CD4-positive, alpha-beta T cell treated with Interleukin-6 at 100 ng/mL for 8 hours (primary cell): ENCODE data around the gene POPDC3.
"Not testable (repeated sequence)": the region's sequence is repeated elsewhere in the genome, so short reads cannot be mapped to it uniquely, and the experiment has no call there.

Source experiments
- DNase-seq: peaks from one replicate; pipeline ENCODE4 v3.0.0-alpha.2; 2020; ENCODE audit warnings: mixed read lengths, low spot score

The POPDC3 gene

DNA sequence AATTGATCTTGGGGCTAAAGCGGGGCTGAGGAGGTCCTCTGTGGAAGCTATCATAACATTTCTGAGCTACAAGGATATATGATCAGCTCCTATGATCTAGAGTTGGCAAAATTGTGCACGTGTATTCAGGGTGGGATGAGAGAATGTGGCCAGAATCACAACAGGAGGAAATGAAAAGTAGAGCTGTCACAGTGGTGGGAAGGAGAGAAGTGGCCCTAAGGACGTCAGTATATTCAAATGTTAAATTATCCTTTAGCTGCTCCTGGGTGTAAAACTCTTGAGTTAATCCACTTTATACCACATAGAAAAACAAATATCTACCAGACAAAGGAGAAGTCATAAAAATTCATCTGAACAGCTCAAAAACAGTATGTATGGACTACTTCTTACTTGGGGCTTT is 14.8 kb upstream of the POPDC3 start:
- DNase-seq = no peak

DNA sequence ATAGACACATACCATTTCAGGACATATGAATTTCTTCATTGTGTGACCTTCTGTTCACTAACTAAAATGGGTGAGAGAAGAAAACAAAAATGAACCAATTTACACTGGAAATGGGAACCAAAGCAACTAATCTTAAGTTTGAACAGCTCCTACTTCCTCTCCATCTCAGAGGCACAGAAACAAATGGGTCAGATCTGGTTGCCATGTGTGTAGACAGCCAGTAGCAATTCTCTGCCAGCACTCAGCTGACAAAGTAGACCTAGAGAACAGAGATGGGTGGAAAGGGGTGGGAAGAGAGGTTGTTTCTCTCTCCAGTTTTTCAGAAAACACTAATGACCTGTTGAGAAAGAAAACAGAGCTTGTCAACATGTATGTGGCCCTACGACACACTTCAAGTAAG is 14.3 kb upstream of the POPDC3 start:
- no peak for DNase-seq

DNA sequence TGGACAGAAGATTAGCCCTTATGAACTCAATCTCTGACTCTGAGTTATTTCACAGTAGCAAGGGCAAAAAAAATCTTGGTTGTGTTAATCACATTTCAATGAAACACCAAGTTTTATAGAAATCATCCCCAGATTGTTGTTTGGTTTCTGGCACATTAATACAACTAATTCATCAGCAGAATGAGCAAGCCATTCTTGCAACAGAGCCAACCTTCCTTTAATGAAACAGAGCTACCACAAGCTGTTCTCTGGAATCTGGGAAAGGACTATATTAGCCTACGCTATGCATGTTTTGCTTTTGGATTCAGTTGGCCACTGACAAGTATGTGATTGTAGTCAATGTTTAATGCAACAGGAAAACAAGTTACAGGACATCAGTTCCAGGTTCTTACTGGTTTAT is 13.8 kb upstream of the POPDC3 start:
- DNase-seq = no peak

DNA sequence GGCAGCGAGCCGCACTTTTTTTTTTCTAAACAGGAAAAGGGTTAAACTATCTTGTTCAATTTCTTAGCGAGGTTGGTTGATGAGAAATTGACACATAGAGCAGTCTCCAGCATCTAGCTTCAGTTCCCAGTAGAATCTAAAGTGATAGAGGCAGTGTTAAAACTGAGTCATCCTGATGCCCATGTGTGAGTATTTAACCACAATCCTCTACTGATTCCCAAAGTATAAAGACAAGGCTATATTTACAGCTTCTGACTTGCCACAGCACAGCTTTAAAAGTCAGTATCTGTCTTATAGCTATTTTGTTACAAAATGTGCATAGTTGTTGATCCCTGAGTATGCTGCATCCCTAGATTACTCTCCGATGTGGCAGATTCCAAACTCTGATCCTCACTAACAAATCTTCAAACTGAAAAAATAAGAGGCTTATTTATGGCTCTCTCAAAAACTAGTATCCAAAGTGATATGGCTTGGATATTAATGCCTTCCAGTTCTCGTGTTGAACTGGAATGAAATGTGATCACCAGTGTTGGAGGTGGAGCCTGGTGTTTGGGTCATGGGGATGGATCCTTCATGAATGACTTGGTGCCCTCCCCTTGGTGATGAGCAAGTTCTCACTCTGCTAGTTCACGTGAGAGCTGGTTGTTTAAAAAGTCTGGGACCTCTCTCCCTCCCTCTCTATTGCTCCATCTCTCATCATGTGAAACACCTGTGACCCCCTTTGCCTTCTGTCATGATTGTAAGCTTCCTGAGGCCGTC is 13.1 kb upstream of the POPDC3 start:
- DNase-seq = no peak

DNA sequence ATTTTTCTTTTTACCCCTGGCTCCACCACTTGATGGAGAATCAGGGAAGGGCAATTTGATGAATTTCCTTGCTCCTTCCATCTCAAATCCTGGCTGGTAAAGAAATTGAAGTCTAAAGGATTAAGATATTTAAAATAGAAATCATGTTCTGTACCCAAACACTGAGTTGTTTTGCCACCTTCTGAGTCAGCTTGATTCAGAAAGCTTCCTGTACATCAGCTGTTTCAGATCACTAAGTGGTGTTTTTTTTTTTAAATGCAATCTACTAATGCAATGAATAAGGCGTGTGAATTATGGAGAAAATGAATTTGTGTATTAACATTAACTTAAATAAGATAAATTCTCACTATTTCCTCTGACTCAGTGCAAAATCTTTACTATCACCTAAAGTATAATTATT is 11.5 kb upstream of the POPDC3 start:
- no peak for DNase-seq

DNA sequence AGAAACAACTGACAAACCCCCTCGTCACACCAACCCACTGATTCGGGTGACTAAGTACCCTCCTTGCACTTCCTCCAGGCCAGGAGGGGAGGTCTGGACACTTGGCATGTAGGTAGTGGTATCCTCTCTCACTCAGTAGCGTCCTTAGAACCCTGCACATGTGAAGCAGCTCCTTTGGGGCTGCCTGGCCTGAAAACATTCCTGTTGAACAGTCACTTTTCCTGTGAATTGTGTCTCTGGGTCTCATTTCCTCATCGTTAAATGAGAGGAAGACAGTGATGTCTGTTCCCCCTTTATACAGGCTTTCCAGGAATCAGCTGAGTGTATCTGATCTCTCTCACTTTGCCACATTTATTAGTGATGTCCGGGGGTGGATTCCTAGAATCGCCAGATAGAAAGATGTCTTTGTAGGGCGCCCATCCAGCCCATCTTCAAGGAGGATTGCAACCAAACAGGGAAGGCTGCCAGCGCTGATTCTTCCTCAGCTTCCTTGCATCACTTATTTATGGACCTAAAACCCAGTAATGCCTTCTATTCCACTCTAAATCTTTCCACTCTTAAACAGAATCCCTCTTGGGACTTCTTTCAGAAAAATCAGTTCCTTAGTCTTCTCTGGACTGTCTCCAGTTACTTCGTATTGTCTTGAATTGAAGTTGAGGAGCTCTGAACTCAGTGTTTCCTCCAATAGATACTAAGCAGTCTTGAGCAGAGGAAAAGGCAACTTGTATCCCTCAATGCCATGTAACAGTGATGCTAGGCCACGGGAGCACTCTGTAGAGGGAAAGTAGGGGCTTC is 9.4 kb upstream of the POPDC3 start:
- no peak for DNase-seq

DNA sequence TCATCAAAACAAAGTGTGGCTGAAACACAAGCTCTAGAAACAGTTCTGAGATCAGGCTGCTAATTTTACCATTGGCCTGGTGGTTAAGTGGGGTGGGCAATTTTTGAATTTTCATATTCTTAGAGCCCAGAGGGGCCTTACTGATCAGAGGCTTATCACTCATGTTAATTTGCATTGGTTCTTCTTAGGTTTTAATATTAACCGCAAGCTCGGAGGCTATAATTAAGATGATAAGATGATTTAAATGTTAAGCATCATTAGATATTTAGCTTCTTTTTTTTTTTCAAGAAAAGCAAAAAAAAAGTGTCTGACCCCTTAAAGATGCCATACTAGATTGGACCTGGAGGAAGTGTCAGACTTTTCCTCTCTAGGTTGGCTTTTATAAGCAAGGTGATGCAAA is 8.4 kb upstream of the POPDC3 start:
- no peak for DNase-seq

DNA sequence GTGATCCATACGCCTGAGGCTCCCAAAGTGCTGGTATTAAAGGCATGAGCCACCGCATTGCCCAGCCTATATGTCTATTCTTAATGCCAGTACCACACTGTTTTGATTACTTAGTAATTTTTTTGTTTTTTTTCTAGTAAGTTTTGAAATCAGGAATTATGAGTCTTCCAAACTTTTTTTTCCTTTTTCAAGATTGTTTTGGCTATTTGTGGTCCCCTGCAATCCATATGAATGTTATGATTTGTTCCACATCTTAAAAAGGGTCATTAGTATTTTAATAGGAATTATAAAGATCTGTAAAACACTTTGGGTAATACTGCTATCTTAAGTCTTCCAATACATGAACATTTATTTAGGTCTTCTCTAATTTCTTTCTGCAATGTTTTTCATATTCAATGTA is 6.8 kb upstream of the POPDC3 start:
- DNase-seq = no peak

DNA sequence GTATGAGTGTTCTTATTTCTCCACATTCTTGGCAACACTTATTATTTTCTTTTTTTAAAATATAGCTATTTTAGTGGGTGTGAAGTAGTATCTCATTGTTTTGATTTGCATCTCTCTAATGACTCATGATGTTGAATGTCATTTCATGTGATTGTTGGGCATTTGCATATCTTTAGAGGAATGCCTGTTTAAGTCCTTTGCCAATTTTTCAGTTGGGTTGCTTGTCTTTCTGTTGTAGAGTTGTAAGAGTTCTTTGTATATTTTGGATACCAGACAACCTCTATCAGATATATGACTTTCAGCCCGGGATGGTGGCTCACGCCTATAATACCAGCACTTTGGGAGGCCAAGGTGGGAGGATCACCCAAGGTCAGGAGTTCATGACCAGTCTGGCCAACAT is 5.1 kb upstream of the POPDC3 start:
- no peak for DNase-seq

DNA sequence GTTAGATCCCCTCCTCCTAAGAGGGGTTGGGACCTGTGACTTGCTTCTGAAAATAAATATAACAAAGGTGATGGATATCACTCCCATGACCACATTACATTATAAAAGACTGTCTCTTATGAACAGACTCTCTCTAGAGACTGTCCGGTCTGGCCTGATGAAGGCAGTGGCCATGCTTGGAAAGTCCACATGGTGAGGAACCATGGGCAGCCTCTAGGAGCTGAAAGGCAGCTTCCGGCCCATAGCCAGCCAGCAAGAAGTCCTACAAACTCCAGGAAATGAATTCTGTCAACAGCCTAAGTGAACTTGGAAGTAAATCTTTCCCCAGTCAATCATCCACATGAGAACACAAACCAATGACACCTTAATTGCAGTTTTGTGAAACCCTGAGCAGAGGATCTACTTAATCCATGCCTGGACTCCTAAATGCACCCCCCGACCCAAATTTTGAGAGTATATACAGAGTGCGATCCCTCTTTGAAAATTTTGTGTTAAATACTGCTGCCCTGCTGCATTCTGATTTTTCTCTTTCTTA is 2.2 kb upstream of the POPDC3 start:
- DNase-seq = no peak

DNA sequence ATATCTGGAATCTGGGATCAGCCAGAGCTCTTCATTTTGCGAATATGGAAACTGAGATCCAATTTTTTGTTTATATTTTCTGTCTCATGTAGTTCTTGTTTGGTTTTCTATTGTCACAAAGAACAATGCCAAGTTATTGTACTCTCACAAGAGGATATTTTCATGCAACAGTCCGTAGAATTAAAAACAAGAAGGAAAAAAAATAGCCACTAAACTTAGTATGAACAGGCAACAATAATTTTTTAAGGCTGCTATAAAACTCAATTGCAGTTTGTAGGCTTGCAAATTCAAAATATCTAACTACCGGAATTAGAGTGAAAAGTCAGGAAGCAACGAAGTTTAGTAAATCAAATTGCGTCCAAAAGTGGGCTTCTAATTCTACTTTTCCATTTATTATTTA is 1.2 kb downstream of the POPDC3 start:
- no peak for DNase-seq

DNA sequence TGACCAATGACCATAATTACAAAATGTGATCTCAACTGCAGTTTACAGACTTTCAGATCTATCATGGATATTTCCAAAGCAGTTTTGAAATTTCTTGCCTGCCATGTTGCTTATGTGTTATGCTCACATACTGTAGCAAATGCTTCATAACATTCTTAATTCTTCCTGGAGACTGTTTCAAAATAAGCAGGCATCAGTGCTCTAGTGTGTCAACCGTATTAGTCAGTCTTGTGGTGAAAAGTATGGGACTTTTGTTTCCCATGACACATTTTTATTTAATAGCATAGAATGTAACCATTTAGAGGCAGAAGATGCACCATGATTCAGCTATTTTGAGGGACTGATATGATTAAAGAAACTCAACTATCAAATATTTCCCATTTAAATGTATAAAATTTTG is 1.7 kb downstream of the POPDC3 start:
- no peak for DNase-seq

DNA sequence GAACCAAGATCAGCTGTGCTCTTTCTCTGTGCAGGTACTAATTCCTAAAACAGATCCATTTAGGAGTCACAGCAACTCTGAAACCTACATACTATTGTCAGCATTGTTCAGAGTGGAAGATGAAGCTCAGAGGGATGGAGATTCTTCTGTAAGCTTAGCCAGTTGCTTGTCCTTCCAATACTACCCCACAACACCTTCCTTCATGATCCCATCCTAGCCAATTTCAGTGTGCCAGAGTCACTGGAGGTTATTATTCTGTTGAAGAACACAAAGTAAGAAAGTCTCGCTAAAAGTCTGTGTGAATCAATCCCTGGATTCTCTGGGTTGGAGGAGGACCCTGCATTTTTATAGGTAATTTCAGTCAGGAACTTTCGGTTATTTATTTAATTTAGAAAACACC is 2.3 kb downstream of the POPDC3 start:
- DNase-seq = no peak

DNA sequence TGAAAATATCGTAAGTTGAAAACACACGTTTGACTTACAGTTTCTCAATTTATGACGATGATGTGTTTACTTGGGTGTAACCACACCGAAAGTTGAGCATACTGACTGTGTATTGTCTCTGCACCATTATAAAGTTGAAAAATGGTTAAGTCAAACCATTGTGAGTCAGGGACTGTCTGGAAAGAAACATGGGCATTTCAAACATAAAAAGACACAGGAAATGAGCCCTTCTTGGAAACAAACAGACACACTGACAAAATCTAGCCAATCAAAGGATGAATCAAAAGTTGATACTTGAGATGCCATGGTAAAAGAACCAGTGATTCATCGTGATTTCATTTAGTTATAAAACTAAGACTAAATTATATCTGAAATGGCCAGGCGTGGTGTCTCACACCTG is 5.3 kb downstream of the POPDC3 start:
- no peak for DNase-seq

DNA sequence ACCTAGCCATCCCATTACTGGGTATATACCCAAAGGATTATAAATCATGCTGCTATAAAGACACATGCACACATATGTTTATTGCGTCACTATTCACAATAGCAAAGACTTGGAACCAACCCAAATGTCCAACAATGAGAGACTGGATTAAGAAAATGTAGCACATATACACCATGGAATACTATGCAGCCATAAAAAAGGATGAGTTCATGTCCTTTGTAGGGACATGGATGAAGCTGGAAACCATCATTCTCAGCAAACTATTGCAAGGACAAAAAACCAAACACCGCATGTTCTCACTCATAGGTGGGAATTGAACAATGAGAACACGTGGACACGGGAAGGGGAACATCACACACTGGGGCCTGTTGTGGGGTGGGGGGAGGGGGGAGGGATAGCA is 7.3 kb downstream of the POPDC3 start:
- DNase-seq = not testable (repeated sequence)

DNA sequence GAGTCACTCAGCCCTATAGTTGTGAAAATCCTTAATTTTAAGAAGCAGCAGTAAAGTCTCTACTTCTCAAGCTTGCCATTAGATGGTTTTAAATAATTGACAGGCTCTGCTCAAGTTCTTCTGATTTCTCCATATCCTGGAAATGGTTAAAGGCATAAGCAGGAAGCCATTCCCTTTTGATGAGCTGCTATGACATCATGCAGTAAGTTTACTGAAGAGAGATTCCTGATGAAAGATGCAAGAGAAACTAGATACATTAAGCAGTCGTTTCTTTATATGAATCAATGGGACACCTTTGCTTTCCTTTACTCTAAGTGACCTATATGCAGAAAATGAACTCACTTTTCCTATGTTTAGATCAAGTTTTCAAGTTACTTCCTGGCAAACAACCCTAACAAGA is 9.8 kb downstream of the POPDC3 start:
- no peak for DNase-seq

DNA sequence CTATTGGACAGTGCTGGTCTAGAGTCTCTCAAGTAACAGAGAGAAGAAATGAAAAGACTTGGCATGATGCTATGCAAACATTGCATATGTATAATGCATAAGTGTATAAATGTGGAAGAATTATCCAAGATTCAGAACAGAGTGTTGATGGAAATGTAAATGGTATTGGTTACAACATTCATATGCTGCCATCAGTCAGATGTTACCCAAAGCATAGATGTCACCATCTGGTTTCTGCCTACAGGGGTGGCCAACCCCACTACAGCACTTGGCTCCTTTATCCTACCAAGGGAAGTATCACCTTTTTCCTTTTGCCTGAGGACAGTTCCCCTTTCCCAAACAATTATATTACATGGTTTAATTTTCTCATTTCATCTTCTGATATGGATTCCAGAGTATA is 11.9 kb downstream of the POPDC3 start:
- DNase-seq = no peak

DNA sequence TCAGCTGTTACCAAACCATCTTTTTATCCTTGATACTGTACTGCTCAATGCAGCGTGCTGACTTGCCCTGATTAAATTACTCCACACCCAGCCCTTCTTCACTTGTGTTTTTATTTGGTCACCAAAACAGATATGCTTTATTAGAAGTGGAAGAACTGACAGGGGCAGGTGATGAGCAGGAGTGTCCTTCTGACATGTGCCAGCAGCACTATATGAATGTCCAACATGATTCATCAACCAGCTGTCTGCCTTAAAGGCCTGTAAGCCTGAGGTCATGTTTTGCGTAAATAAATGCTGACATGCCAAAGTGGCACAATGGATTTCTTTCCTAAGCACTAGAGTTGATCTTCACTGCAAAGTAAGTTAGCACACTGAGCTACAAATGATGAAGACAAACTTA is 15.4 kb downstream of the POPDC3 start:
- no peak for DNase-seq

DNA sequence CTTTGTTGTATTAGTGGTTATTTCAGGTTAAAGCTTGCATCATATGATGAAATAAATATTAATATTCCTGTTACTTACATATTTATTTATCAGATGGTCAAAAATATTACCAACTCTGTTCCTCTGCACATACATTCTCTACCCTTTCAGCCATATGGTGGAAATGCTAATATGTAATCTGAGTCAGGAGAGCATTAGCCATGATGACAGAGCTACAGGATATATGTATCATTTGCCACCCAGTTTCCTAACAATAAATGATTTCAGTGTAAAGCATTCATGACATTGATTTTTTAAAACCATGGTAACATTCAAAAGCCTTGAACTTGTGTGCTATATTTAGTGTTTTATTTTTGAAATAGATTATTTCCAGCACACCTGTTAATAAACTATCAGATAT is 16.6 kb downstream of the POPDC3 start:
- no peak for DNase-seq

DNA sequence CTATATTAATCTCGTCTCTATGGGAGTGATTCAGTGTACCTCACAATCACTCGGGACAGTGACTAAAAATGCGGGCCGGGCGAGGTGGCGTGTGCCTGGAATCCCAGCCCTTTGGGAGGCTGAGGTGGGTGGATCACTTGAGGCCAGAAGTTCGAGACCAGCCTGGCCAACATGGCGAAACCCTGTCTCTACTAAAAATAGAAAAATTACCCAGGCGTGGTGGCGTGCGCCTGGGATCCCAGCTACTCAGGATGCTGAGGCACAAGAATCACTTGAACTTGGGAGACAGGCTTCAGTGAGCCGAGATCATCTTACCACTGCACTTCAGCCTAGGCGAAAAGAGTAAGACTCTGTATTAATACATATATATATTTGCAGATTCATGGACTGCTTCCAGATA is 17.4 kb downstream of the POPDC3 start:
- DNase-seq = no peak

DNA sequence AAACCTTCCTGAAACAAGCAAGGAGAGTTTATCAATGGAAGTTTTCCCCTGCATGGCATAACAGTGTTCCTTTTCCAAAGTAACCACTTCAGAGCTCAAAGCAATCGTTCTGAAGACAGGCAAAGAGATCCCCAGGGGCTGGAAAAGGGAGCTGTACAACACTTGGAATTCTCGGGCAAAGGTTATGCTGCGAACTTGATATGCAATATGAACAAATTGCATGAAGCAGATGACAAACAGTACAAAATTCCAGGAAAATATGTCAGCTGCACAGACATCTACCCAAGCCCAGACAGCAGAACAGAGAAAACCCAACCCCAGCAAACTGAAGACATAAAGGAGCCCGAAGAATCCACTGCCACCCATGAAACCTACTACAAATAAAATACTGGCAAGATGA is 18.4 kb downstream of the POPDC3 start:
- no peak for DNase-seq

DNA sequence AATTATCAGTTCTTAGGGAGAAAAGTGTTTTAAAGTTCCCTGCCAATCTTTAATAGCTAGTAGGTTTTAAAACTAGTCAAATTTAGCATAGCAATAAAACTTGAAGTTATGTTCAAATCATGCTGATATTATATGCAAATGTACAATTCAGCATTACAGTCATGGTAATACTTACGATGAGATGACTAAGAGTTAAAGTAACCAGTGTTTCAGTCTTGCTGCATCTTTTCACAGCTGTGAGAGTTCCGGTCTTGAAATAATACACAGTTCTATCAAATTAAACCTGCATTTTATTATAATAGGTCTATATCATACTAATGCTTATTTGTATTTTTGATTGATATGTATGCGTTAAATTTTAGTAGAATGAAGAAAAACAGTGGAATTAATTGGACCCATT is 26.1 kb downstream of the POPDC3 start:
- no peak for DNase-seq

DNA sequence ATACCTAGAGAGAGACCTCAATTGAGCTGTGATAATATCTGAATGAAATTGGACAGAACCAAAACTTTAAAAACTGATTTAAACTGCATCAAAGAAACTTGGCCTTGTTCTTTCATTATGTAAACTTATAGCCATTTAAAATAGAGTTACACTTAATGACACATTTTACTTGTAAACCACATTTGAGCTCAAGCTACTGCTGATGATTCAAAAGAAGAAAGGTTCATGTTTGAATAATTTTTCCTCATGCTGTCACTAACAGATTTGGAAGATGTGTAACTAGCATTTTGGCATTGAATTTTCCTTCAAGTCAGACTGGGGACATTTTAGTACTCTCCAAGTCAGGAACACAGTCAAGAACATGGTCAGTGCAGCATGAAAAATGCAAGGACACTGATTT is 26.9 kb downstream of the POPDC3 start:
- DNase-seq = no peak

DNA sequence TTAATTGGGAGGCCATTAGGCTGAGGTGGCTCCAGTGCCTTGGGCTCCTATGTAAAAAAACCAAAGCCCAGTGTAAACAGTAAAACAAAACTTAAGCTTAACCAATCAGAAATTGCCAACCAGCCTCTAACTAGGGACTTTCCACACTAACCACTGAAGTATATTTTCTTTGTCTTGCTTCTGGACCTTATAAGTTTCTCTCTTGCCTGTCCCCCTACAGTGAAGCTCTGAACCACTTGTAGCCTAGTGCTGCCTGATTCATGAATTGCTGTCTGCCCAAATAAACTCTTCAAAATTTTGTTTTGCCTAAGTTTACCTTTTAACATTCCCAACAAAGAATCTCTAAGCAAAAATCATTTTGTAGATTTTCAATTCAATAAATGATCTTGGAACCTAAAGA is 28.2 kb downstream of the POPDC3 start:
- no peak for DNase-seq
